IMR-90 (cell line): ENCODE results near the gene LIMS1.
"Not testable (repeated sequence)": the region's sequence is repeated elsewhere in the genome, so short reads cannot be mapped to it uniquely, and the experiment has no call there.

ENCODE experiments used
- CHD1 ChIP-seq: IDR thresholded peaks from 2 replicates; pipeline ENCODE4 v1.6.1; 2012; ENCODE audit warnings: low read depth, low read length, improper control_type of control experiment
- MAFK ChIP-seq: IDR thresholded peaks from 2 replicates; pipeline ENCODE4 v1.6.1; 2012; ENCODE audit warnings: low read depth, low read length, improper control_type of control experiment
- POLR2A ChIP-seq: IDR thresholded peaks from 2 replicates; pipeline ENCODE4 v1.6.1; 2012; ENCODE audit warnings: mild to moderate bottlenecking, low read depth, low read length
- RAD21 ChIP-seq: IDR thresholded peaks from 2 replicates; pipeline ENCODE4 v1.6.1; 2012; ENCODE audit warnings: low read length, improper control_type of control experiment
- RCOR1 ChIP-seq: IDR thresholded peaks from 2 replicates; pipeline ENCODE4 v1.6.1; 2012; ENCODE audit warnings: mild to moderate bottlenecking, low read length, improper control_type of control experiment; ENCODE audit not compliant: insufficient replicate concordance
- TF ChIP-seq, protein P1 (sequence below): conservative IDR thresholded peaks from 2 replicates; pipeline ENCODE4 v1.5.1; 2012; ENCODE audit warnings: mild to moderate bottlenecking, low read depth, low read length, improper control_type of control experiment

DNA sequence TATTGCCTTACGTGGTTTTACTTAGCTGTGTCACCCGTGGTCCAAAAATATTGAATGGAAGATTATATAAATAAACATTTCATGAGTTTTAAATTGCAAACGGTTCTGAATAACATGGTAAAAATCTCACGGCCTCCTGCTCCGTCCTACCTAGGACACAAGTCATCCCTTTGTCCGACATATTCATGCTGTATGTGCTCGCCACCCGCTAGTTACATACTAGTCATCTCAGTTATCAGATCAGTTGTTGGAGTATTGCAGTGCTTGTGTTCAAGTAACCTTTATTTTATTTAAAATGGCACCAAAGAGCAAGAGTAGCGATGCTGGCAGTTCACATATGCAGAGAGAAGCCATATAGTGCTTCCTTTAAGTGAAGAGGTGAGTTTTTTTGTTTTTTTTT lies 191.8 kb downstream of the LIMS1 start:
- TF ChIP-seq POLR2A, RAD21, RCOR1, MAFK, CHD1: not testable (repeated sequence)
- TF ChIP-seq, protein P1, sequence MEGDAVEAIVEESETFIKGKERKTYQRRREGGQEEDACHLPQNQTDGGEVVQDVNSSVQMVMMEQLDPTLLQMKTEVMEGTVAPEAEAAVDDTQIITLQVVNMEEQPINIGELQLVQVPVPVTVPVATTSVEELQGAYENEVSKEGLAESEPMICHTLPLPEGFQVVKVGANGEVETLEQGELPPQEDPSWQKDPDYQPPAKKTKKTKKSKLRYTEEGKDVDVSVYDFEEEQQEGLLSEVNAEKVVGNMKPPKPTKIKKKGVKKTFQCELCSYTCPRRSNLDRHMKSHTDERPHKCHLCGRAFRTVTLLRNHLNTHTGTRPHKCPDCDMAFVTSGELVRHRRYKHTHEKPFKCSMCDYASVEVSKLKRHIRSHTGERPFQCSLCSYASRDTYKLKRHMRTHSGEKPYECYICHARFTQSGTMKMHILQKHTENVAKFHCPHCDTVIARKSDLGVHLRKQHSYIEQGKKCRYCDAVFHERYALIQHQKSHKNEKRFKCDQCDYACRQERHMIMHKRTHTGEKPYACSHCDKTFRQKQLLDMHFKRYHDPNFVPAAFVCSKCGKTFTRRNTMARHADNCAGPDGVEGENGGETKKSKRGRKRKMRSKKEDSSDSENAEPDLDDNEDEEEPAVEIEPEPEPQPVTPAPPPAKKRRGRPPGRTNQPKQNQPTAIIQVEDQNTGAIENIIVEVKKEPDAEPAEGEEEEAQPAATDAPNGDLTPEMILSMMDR: not testable (repeated sequence)
